Skin of body (tissue), 2 donors: Measurements from ENCODE around the gene RERG. TPM values are rescaled to one million over a fixed set of nuclear protein-coding genes. Genes with fewer than 3 reads are reported as not detected.

Experiments used
- DNase-seq: peaks from one replicate; lab custom pipeline; 2025; lab: John Stamatoyannopoulos, UW
- total RNA-seq: library from RNA; depleted of rRNA; stranded (reverse); fragments of >200 nt; gene quantifications from one replicate; pipeline ENCODE4 v1.2.3, GENCODE V29; 2014

RERG gene
- total RNA-seq, 1 donor from 2014 or later = 18.6 TPM

DNA sequence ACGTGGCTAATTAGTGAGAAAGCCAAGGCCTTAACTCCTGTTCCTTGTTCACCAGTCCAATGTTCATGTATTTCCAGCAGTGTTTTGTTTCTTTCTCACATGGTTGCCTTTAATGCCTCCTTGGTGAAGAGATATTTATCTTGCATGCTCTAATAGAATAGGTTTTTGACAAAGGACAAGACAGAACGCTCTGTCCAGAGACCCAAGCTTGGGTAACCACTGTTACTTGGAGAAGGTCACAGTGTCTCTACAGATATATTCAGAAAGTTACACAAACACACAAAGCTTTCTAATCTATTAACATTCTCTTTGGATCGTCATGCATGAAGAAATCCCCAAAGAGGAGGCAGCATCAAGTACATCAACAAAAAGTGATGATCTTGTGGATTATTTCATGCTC lies 33.1 kb downstream of the RERG start:
- no peak for DNase-seq

GRCh38 chr12:15186597-15186996 lies 34.6 kb downstream of the RERG start:
- DNase-seq = no peak

DNA sequence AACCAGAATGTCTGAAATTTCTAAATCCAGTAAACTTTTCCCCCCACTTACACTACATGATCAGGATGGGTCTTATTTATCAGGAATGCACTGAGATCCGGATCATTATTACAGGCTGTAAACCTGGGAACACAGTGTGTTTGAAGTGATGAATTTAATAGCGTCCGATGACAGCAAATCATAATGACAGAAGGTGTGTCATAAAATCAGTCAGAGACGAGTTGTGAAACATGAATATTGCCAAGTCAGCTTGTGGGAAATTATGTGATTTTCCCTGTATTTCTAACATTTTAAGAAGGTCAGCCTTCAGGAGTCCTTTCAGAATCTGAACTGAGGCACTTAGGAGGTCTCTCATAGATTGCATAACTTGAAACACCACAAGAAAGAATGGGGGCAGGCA lies 36.7 kb downstream of the RERG start:
- DNase-seq = no peak

DNA sequence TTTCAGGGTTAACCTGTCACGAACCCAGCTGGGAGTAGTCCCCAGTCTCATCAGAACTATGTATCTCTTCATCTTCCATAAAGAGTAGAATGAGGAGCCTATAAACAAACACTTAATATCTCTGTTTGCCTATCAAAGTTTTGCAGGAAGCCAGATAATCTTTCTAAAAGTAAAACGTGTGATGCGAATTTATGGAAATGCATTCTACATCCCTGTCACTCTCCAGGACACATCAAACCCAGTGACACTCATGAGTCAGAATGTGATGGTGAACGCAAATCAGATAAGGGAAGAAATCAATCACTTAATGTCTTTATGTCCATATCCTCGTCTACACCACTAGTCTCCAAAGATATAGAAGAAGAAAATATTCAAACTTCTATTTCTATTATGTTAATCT lies 37.4 kb downstream of the RERG start:
- DNase-seq = no peak

- peak; percentile 25 for DNase-seq
Observed at GRCh38 chr12:15181017-15181683, 40.1 kb downstream of the RERG start.

DNA sequence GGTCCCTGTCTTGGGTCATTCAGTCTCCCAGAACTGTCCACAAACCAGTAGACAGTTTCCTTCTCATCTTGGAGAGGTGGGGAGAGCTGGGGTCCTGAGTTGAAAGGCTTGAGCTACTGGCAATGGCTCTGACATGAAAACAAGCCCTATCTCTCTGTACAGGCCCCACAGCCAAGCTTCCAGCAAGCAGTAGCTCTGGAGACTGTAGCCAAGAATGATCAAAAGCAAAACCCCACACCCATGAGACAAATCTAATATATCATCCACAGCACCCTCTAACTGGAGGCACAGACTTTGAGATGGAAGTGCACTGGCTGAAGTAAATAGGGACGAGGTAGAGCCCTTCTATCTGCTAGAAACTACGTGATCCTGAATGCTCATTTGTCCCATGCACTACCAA lies 40.9 kb downstream of the RERG start:
- DNase-seq = no peak

- no peak for DNase-seq
Observed at GRCh38 chr12:15179672-15180071, 41.5 kb downstream of the RERG start.

DNA sequence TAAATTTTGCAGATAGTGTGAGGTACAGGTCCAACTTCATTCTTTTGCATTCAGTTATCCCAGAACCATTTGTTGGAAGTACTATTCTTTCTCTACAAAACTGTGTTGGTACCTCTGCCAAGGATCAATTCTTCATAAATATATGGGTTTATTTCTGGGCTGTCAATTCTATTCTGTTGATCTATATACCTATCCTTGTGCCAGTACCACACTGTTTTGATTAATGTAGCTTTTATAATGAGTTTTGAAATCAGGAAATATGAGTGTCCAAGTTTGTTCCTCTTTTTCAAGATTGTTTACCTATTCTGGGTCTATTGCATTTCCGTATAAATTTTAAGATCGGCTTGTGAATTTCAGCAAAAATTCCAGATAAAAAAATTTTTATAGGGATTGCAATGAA lies 48.1 kb downstream of the RERG start:
- DNase-seq = no peak

GRCh38 chr12:15172060-15172822 lies 49.0 kb downstream of the RERG start:
- no peak for DNase-seq

- DNase-seq = no peak
Observed at GRCh38 chr12:15171012-15171655, 50.1 kb downstream of the RERG start.

GRCh38 chr12:15168026-15168678 lies 53.1 kb downstream of the RERG start:
- no peak for DNase-seq

GRCh38 chr12:15165012-15165659 lies 56.1 kb downstream of the RERG start:
- DNase-seq = peak; percentile 51

GRCh38 chr12:15163030-15163976 lies 57.9 kb downstream of the RERG start:
- no peak for DNase-seq

GRCh38 chr12:15158083-15158482 lies 63.1 kb downstream of the RERG start:
- no peak for DNase-seq

GRCh38 chr12:15157269-15157671 lies 63.9 kb downstream of the RERG start:
- DNase-seq = peak; percentile 30

DNA sequence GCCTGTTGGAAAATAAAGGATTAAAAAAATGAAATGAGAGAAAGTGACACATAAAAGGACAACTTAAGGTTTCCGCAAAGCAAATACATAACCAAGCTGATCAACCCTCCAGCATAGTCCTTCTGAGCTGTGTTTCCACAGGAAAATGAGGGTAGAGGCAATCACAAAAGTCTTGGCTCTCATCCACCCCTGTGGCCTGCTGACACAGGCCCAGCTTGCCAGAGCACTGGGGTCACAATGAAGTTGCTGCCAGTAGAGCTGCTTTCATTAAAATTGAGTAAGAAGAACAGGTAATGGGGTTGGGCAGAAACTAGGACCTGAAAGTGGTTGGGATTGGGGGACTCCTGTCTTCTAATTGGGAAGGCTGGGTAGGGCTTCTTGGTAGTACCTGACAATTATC lies 65.9 kb downstream of the RERG start:
- no peak for DNase-seq

DNA sequence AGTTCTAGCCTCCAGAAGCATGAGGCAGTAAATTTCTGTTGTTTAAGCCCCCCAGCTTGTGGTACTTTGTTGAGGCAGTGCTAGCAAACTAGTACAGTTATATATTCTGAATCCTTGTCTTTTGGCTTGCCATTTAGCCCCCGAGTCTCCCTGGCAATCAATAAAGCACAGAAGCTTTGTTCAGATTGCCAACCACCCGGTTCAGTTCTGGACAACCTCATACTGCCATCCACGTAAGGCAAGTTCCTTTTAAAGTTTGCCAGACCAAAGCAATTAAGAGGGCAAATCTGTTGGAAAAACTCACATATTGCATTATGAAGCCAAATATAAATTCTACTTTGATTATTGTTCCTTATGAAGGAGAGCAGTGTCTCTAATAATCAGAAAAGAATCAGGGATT lies 67.1 kb downstream of the RERG start:
- DNase-seq = no peak

DNA sequence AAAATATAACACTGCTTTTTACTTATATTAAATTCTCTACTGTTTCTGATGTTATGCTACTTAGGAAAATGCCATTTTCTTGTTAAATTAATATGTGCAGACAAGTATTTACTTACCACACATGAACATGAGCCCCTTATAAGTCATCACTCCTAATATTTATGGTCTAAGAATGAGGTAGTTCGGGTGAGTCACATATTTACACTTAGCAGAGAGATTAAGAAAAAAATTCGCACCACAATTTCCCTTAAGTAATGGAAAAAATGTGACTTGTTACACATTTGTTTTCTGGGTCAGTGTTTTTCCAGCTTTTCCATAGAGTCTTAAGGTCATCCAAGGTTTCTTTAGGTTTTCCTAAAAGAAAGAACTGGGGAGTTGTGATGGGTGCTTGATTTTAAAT lies 68.3 kb downstream of the RERG start:
- DNase-seq = peak; percentile 88

GRCh38 chr12:15152456-15152855 lies 68.8 kb downstream of the RERG start:
- DNase-seq = no peak
